ENCODE measurements around the gene CYTH3. TPM values are rescaled to one million over a fixed set of nuclear protein-coding genes. Genes with fewer than 3 reads are reported as not detected.

CYTH3 gene, protein sequence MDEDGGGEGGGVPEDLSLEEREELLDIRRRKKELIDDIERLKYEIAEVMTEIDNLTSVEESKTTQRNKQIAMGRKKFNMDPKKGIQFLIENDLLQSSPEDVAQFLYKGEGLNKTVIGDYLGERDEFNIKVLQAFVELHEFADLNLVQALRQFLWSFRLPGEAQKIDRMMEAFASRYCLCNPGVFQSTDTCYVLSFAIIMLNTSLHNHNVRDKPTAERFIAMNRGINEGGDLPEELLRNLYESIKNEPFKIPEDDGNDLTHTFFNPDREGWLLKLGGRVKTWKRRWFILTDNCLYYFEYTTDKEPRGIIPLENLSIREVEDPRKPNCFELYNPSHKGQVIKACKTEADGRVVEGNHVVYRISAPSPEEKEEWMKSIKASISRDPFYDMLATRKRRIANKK
- total RNA-seq (20.3 TPM), polyA plus RNA-seq (ENCODE audit: insufficient read depth in 1 of 8, insufficient read length in 8 of 8, low replicate concordance in 1 of 8) (10 to 100 TPM; 33.1 to 46.7 (median 41.6) TPM)
- long read RNA-seq, donor 1, full-length matches to known transcripts, result 1 of 1 reads
- long read RNA-seq, donor 1, partial matches to known transcripts, result 0 of 1 reads
- long read RNA-seq, donor 1, other reads (novel, unspliced or antisense), result 0 of 1 reads
- long read RNA-seq, donor 2, result 0 reads
- long read RNA-seq, donor 3, full-length matches to known transcripts, result 12 of 19 reads
- long read RNA-seq, donor 3, partial matches to known transcripts, result 7 of 19 reads
- long read RNA-seq, donor 3, other reads (novel, unspliced or antisense), result 0 of 19 reads
- long read RNA-seq, donor 4, full-length matches to known transcripts, result 4 of 4 reads
- long read RNA-seq, donor 4, partial matches to known transcripts, result 0 of 4 reads
- long read RNA-seq, donor 4, other reads (novel, unspliced or antisense), result 0 of 4 reads
- long read RNA-seq, donor 5, full-length matches to known transcripts, result 12 of 20 reads
- long read RNA-seq, donor 5, partial matches to known transcripts, result 8 of 20 reads
- long read RNA-seq, donor 5, other reads (novel, unspliced or antisense), result 0 of 20 reads
- long read RNA-seq, donor 6, full-length matches to known transcripts, result 13 of 13 reads
- long read RNA-seq, donor 6, partial matches to known transcripts, result 0 of 13 reads
- long read RNA-seq, donor 6, other reads (novel, unspliced or antisense), result 0 of 13 reads
- long read RNA-seq, donor 7, full-length matches to known transcripts, result 10 of 16 reads
- long read RNA-seq, donor 7, partial matches to known transcripts, result 6 of 16 reads
- long read RNA-seq, donor 7, other reads (novel, unspliced or antisense), result 0 of 16 reads
- long read RNA-seq, donor 8, full-length matches to known transcripts, result 4 of 12 reads
- long read RNA-seq, donor 8, partial matches to known transcripts, result 8 of 12 reads
- long read RNA-seq, donor 8, other reads (novel, unspliced or antisense), result 0 of 12 reads
- long read RNA-seq, donor 9, full-length matches to known transcripts, result 5 of 12 reads
- long read RNA-seq, donor 9, partial matches to known transcripts, result 7 of 12 reads
- long read RNA-seq, donor 9, other reads (novel, unspliced or antisense), result 0 of 12 reads
- long read RNA-seq, donor 10, full-length matches to known transcripts, result 10 of 10 reads
- long read RNA-seq, donor 10, partial matches to known transcripts, result 0 of 10 reads
- long read RNA-seq, donor 10, other reads (novel, unspliced or antisense), result 0 of 10 reads
- long read RNA-seq, donor 11, full-length matches to known transcripts, result 5 of 5 reads
- long read RNA-seq, donor 11, partial matches to known transcripts, result 0 of 5 reads
- long read RNA-seq, donor 11, other reads (novel, unspliced or antisense), result 0 of 5 reads

DNA sequence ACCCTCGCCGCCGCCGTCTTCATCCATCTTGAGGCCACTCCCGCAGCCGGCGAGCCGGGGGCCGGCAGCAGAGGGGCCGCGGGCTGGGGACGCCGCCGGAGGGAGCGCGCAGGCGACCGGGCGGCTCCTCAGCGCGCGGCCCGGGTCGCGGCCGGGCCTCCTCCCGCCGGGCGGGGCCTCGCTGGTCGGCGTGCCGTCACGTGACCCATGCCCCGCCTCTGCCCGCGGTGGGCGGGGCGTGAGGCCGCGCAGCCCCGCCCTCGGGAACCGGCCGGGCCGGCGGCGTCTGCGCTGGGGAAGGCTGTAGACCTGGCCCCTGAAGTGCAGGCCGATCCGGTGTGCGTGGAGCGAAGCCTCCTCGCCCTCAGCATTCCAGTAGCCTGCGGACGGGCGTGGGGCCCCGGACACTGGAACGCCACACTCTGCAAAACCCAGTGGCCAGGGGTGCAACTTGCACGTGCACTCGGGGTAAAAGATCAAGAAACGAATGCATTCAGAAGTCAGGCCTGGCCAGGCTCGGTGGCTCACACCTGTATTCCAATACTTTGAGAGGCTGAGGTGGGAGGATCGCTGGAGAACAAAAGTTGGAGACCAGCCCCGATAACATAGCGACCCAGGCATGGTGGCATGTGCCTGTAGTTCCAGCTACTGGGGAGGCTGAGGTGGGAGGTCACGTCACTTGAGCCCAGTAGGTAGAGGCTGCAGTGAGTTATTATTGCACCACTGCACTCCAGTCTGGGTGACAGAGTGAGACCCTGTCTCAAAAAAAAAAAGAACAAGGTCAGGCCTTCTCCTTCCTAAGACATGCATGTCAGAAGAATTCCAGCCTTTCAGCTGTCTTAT lies at the start of gene CYTH3:
CYTH3 (minus strand) TSS at position 144 of the 843 bp plus-strand sequence; CDS start at position 27, 117 bp downstream.
- peak; percentile 93 for DNase-seq
- WGBS (ENCODE audit: insufficient coverage), result 5% methylated on average over 67 of the region's 67 CpGs
- H3K27ac ChIP-seq (ENCODE audit: low read length), result peak within 1 kb of the TSS; percentile 76

DNA sequence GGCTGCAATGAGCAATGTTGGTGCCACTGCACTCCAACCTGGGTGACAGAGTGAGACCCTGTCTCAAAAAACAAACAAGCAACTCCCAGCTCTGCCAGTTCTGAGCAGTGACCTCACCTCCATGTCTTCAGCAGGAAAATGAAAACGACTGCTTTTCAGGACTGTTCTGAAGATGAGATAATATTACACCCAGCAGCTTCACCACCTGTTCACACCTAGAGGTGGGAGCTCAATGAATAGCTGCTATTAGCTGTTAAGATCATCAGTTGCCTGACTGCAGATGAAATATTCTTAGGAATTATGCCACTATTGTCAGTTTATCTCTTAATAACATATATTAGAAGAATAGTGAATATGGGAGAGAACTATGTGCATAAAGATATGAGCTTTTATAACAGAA lies 48.4 kb upstream of the CYTH3 start:
- Histone ChIP-seq H3K4me1 (ENCODE audit: control insufficient read depth, insufficient read depth, low read length) (peaks cover 11% of the 10 kb centered on the region), H3K36me3 (ENCODE audit: control insufficient read depth, insufficient read depth, low read length) (no peaks in the 10 kb centered on the region), H3K27ac (ENCODE audit: low read length) (no peak overlapping the region), H3K4me3 (ENCODE audit: low read length) (no peak overlapping the region), H3K27me3 (ENCODE audit: control insufficient read depth, insufficient read depth, low read length) (no peaks in the 10 kb centered on the region), H3K9me3 (replicated peaks; ENCODE audit: control insufficient read depth, low read depth, low read length) (no peaks in the 10 kb centered on the region)
- no CpG with 5 or more reads among the region's 1 CpG for WGBS (ENCODE audit: insufficient coverage)
- DNase-seq, result no peak

More for the DNA sequence above, at the start of gene CYTH3:
- Histone ChIP-seq H3K27me3 (ENCODE audit: control insufficient read depth, insufficient read depth, low read length) (peaks cover 2% of the 10 kb centered on the region), H3K4me3 (ENCODE audit: low read length) (peak within 1 kb of the TSS; percentile 88), H3K36me3 (ENCODE audit: control insufficient read depth, insufficient read depth, low read length) (peaks cover 5% of the 10 kb centered on the region), H3K9me3 (replicated peaks; ENCODE audit: control insufficient read depth, low read depth, low read length) (no peaks in the 10 kb centered on the region), H3K4me1 (ENCODE audit: control insufficient read depth, insufficient read depth, low read length) (peaks cover 23% of the 10 kb centered on the region)

DNA sequence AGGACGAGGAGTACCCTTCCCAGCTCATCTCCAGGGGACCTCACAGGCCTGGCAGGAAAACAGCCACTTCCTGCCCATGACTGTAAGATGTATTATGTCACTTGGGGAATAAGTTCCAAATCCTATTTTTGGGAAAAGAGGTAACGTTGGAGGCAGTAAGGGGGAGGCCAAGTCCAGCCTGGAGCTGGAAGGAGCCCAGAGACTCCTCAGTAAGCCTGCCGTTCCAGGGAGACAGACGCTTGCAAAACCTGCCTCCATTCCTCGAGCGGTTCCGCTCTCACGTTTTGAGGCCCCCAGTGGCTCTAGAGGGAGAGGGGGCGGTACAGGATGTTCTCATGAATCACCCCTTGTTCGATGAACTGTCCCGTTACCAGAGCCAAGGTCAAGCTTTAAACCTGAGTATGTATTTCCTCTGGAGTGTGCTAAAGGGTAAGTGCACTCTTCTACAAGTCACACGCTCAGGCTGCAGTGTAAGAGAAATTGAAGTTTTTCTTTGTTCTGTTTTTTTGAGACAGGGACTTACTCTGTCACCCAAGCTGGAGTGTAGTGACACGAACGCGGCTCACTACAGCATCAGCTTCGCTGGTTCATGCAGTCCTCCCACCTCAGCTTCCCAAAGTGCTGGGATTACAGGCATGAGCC lies 45.5 kb upstream of the CYTH3 start:
- Histone ChIP-seq H3K4me1 (ENCODE audit: control insufficient read depth, insufficient read depth, low read length) (peaks cover 13% of the 10 kb centered on the region), H3K36me3 (ENCODE audit: control insufficient read depth, insufficient read depth, low read length) (no peaks in the 10 kb centered on the region), H3K4me3 (ENCODE audit: low read length) (peak overlapping the region; percentile 13), H3K27ac (ENCODE audit: low read length) (peak overlapping the region; percentile 81), H3K27me3 (ENCODE audit: control insufficient read depth, insufficient read depth, low read length) (no peaks in the 10 kb centered on the region), H3K9me3 (replicated peaks; ENCODE audit: control insufficient read depth, low read depth, low read length) (no peaks in the 10 kb centered on the region)
- DNase-seq, result peak; percentile 97
- WGBS (ENCODE audit: insufficient coverage), result 13% methylated on average over 13 of the region's 16 CpGs

DNA sequence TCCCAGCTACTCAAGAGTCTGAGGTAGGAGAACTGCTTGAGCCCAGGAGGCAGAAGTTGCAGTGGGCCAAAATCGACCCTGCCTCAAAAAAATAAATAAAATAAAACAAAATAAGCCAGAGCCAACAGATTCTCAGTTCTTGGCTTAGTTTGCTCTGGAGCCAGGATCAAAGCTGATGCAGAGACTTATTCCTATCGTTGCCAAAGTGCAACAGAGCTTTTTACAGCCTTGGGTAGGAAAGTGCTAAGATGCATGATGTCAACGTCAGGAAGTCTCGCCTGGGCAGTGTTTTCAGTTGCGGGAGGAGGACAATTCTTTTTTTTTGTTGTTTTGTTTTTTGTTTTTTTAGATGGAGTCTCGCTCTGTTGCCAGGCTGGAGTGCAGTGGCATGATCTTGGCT lies 43.8 kb upstream of the CYTH3 start:
- no peaks in the 10 kb centered on the region for H3K9me3 ChIP-seq (replicated peaks; ENCODE audit: control insufficient read depth, low read depth, low read length)
- H3K4me3 ChIP-seq (ENCODE audit: low read length), result no peak overlapping the region
- no peaks in the 10 kb centered on the region for H3K36me3 ChIP-seq (ENCODE audit: control insufficient read depth, insufficient read depth, low read length)
- H3K27ac ChIP-seq (ENCODE audit: low read length), result peak overlapping the region; percentile 63
- no peaks in the 10 kb centered on the region for H3K27me3 ChIP-seq (ENCODE audit: control insufficient read depth, insufficient read depth, low read length)
- DNase-seq, result peak; percentile 69
- peaks cover 13% of the 10 kb centered on the region for H3K4me1 ChIP-seq (ENCODE audit: control insufficient read depth, insufficient read depth, low read length)
- 60% methylated on average over 1 of the region's 6 CpGs for WGBS (ENCODE audit: insufficient coverage)

DNA sequence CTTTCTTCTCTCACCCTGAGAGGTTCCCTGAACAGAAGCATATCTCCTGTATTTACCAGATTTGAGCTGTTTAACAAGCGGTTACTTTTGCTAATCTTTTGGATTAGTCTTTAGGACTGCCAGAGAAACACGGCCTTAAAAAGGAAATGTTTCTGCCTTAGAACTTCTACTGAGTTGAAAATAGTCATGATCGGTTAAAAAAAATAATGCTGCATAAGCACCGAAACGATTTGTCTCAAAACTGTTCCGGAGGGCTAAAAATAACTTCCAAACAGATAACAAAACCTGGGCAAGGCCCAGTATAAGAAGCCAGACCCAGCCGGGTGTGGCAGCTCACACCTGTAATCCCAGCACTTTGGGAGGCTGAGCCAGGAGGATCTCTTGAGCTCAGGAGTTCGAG lies 43.3 kb upstream of the CYTH3 start:
- Histone ChIP-seq H3K36me3 (ENCODE audit: control insufficient read depth, insufficient read depth, low read length) (no peaks in the 10 kb centered on the region), H3K9me3 (replicated peaks; ENCODE audit: control insufficient read depth, low read depth, low read length) (no peaks in the 10 kb centered on the region), H3K27me3 (ENCODE audit: control insufficient read depth, insufficient read depth, low read length) (no peaks in the 10 kb centered on the region), H3K27ac (ENCODE audit: low read length) (peak overlapping the region; percentile 63), H3K4me3 (ENCODE audit: low read length) (no peak overlapping the region), H3K4me1 (ENCODE audit: control insufficient read depth, insufficient read depth, low read length) (peaks cover 13% of the 10 kb centered on the region)
- peak; percentile 46 for DNase-seq
- WGBS (ENCODE audit: insufficient coverage), result 30% methylated on average over 2 of the region's 8 CpGs

DNA sequence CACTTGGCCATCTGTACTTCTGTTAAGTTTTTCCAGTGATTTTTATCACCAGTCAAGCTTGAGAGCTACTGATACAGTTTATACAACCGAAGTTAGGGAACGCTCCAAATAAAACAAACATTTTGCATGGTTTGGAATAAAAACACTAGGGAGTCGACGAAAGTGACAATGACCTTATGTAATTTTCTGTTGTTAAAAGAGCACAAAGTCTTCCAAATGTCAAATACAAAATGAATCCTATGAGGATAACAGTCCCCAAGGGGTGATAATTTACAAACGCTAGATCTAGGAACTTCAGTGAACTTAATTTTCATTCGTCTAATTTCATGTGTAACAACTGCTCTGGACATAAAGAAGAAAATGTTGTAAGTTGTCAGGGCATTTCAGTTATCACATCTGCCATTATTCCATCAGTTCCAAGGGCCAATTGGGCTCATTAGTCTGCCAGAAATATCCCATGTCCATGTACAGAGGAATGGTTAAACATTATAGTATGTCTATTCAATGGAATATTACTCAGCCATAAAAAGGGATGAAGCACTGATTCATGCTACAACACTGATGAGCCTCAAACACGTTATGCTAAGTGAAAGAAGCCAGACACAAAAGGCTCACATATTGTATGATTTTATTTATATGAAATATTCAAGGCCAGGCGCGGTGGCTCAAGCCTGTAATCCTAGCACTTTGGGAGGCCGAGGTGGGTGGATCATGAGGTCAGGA lies 38.0 kb upstream of the CYTH3 start:
- Histone ChIP-seq H3K27ac (ENCODE audit: low read length) (no peak overlapping the region), H3K36me3 (ENCODE audit: control insufficient read depth, insufficient read depth, low read length) (no peaks in the 10 kb centered on the region), H3K4me1 (ENCODE audit: control insufficient read depth, insufficient read depth, low read length) (peaks cover 2% of the 10 kb centered on the region), H3K27me3 (ENCODE audit: control insufficient read depth, insufficient read depth, low read length) (no peaks in the 10 kb centered on the region), H3K4me3 (ENCODE audit: low read length) (no peak overlapping the region), H3K9me3 (replicated peaks; ENCODE audit: control insufficient read depth, low read depth, low read length) (no peaks in the 10 kb centered on the region)
- DNase-seq, result no peak
- no CpG with 5 or more reads among the region's 10 CpGs for WGBS (ENCODE audit: insufficient coverage)

DNA sequence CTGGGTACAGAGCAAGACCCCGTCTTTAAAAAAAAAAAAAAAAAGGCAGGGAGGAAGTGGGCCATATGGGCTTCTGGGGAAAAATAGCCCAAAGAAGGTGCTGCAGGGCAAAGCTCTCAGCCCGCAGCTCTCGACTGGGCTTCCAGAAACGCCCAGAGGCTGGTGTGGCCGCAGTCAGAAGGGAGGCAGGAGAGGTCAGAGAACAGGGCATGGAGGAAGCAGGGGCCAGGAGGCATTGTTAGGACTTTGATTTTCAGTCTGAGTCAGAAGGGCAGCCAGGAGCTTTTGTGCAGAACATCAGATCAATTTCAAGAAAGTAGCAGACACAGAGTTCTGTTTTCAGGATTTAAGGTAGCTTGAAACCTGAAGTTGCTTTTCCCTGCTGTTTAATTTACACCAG lies 35.3 kb upstream of the CYTH3 start:
- no peaks in the 10 kb centered on the region for H3K36me3 ChIP-seq (ENCODE audit: control insufficient read depth, insufficient read depth, low read length)
- H3K4me3 ChIP-seq (ENCODE audit: low read length), result no peak overlapping the region
- no peaks in the 10 kb centered on the region for H3K9me3 ChIP-seq (replicated peaks; ENCODE audit: control insufficient read depth, low read depth, low read length)
- DNase-seq, result no peak
- no peaks in the 10 kb centered on the region for H3K4me1 ChIP-seq (ENCODE audit: control insufficient read depth, insufficient read depth, low read length)
- 53% methylated on average over 4 of the region's 5 CpGs for WGBS (ENCODE audit: insufficient coverage)
- H3K27ac ChIP-seq (ENCODE audit: low read length), result no peak overlapping the region
- H3K27me3 ChIP-seq (ENCODE audit: control insufficient read depth, insufficient read depth, low read length), result no peaks in the 10 kb centered on the region

DNA sequence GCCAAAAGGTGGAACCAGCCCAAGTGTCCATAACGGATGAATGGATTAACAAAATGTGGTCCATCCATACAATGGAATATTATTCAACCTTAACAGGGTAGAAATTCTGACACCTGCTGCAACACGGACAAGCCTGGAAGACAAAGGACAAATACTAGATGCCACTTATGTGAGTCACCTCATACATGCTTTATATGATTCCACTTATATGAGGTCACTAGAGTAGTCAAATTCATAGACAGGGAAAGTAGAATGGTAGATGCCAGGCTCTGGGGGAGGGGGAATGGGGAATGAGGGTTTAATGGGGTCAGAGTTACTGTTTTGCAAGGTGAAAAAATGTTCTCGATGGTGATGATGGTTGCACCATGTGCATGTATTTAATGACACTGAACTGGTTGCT lies 34.0 kb upstream of the CYTH3 start:
- no peak overlapping the region for H3K27ac ChIP-seq (ENCODE audit: low read length)
- no peak overlapping the region for H3K4me3 ChIP-seq (ENCODE audit: low read length)
- no peak for DNase-seq
- H3K27me3 ChIP-seq (ENCODE audit: control insufficient read depth, insufficient read depth, low read length), result no peaks in the 10 kb centered on the region
- H3K9me3 ChIP-seq (replicated peaks; ENCODE audit: control insufficient read depth, low read depth, low read length), result no peaks in the 10 kb centered on the region
- WGBS (ENCODE audit: insufficient coverage), result no CpG with 5 or more reads among the region's 3 CpGs
- no peaks in the 10 kb centered on the region for H3K36me3 ChIP-seq (ENCODE audit: control insufficient read depth, insufficient read depth, low read length)
- H3K4me1 ChIP-seq (ENCODE audit: control insufficient read depth, insufficient read depth, low read length), result no peaks in the 10 kb centered on the region

Measured in muscle of leg (tissue), 16 donors.